GM19467 (cell line): Measurements from ENCODE around the gene HSPA1L.

Experiments used
- ATAC-seq: cut with Tn5 transposase; IDR thresholded peaks from one replicate; pipeline ENCODE4 v1.9.1; 2021; ENCODE audit warnings: mild to moderate bottlenecking, moderate library complexity; ENCODE audit not compliant: unreplicated experiment

HSPA1L gene

DNA sequence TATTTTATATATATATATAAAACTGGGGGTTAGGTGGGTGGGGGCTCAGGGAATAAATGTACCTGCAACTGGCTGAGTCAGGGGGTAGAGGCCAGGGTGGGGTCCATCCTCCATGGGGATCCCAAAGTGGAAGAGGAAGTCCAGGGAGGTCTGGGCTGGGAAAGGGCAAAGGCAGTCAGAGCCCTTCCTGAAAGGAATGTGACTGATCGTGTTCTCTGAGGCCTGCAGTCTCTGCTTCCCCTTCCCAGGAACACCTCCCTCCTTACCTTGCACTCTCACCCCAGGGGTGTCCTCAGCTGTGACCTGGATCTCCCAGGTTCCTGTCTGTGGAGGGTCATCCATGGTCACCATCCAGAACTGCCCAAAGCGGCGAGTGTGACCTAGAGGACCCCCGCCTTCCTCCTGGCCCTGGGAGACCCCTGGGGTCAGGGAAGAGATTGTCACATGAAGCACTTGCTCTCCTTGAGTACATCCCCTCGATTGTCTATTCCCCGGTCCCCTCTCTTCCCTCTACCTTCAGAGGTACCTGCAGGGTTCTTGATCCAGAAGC, 47.9 kb downstream of the HSPA1L start:
- ATAC-seq: no peak

- no peak for ATAC-seq
Observed at GRCh38 chr6:31765910-31766794, 48.9 kb downstream of the HSPA1L start.

DNA sequence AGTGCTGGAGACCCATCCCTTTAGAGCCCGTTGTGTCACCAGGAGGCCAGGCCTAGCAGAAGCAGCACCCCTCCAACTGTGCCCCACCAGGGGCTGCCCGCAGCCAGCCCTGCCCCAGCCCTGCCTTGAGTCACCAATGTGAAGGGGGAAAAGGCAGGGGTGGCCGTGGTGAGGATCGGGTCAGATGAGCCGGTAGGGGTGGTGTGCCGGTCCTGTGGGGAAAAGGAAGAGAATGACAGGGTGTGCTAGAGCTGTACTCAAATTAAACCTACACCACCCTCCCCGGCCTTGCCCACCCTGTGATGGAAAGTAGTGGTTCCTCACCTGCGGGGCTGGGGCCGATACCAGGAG, 49.5 kb downstream of the HSPA1L start:
- no peak for ATAC-seq

DNA sequence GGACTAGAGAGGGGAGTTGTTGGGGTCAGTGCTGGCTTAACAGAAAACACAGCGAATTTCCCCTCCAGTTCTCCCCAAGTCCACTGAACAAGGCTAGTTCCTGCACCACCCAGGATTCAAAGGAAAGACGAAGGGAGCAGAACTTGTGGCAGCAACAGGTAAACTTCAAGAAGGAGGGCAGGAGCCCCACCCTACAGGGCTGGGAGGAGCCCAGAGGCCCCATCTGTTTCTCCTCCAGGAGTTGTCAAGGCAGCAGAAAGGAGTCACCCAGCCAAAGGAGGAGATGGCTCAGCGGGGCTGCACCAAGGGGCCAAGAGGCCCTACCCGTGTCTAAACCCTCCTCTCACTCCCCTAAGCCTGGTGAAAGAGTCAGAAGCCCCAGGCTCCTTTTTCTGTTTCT, 50.9 kb downstream of the HSPA1L start:
- ATAC-seq: no peak

- no peak for ATAC-seq
Observed at GRCh38 chr6:31763619-31763940, 51.5 kb downstream of the HSPA1L start.

GRCh38 chr6:31762878-31763618, 52.0 kb downstream of the HSPA1L start:
- ATAC-seq: no peak

GRCh38 chr6:31762356-31762755, 52.7 kb downstream of the HSPA1L start, which contains the start of gene SAPCD1:
SAPCD1 (plus strand) TSS chr6:31762656; CDS start chr6:31763055, 399 bp downstream.
- ATAC-seq: no peak

DNA sequence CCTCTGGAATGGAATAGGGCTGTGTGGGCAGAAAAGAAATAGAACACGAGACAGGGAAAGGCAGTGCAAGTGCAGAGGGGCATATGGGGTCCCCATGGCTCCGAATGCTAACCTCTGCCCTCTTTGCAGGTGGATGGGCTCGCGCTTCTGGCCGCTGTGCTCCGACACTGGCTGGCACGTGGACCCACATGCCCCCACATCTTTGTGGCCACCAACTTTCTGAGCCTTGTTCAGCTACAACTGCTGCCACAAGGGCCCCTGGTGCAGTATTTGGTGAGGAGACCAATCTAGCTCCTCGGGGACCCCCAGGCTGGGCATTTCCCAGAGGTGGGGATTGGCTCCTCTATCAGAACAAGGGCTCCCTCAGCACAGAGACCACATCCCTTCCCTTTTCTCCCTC, 53.7 kb downstream of the HSPA1L start:
- ATAC-seq: no peak

DNA sequence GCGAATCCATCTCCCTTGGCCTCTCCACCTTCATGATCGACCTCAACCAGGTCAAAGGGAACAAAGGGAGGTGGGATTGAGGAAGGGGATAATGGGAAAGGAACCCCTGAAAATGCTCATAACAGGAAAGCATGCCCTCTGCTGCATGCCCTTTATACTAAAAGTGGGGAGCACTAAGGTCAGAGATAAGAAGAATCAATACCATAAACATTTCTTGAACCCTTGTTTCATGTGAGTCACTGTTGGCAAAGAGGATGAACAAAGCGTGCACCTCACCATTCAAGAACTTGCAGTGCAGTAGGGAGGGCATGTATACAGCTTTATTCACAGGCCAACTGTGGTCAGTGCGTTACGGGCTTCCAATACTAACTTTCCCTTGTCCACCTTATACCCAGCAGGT, 54.3 kb downstream of the HSPA1L start:
- no peak for ATAC-seq
